ENCODE results near the gene PXYLP1. TPM values are rescaled to one million over a fixed set of nuclear protein-coding genes. Genes with fewer than 3 reads are reported as not detected.
"Not testable (repeated sequence)": the region's sequence is repeated elsewhere in the genome, so short reads cannot be mapped to it uniquely, and the experiment has no call there.

The PXYLP1 gene
- total RNA-seq, 4 donors from 2014 or later = 0.46 to 13.1 (median 2.2) TPM

GRCh38 chr3:141203866-141204265, 27.8 kb upstream of the PXYLP1 start:
- Histone ChIP-seq H3K36me3 (no peaks in the 10 kb centered on the region), H3K4me3 (no peak overlapping the region), H3K27me3 (no peaks in the 10 kb centered on the region), H3K4me1 (no peaks in the 10 kb centered on the region), H3K27ac (no peak overlapping the region), H3K9me3 (no peaks in the 10 kb centered on the region)
- DNase-seq (no peak), ATAC-seq (no peak)
- in situ Hi-C loops (cut with MboI; ENCODE audit: low sequenced_read_pairs in 4 of 4) (no loop called here), intact Hi-C loops (cut with DNase I; ENCODE audit: low total_unique reads) (no loop called here)
- no peak for TF ChIP-seq CTCF (IDR thresholded peaks at IDR 0.05 in 4 of 5, conservative IDR thresholded peaks at IDR 0.05 in 1 of 5)
- TF ChIP-seq POLR2A (IDR thresholded peaks at IDR 0.05) = no peak

- intact Hi-C loops (cut with DNase I; ENCODE audit: low total_unique reads) = no loop called here
Observed at GRCh38 chr3:141204343-141204742, 27.3 kb upstream of the PXYLP1 start.

GRCh38 chr3:141211306-141211705, 20.3 kb upstream of the PXYLP1 start:
- DNase-seq; H3K4me1 ChIP-seq; H3K36me3 ChIP-seq; H3K9me3 ChIP-seq; H3K4me3 ChIP-seq; ATAC-seq; intact Hi-C loops (cut with DNase I; ENCODE audit: low total_unique reads); H3K27me3 ChIP-seq; H3K27ac ChIP-seq: not testable (repeated sequence)
- in situ Hi-C loops (cut with MboI; ENCODE audit: low sequenced_read_pairs in 4 of 4) = loop anchor here in 1 of 4 donors (10.0 kb wide), 1 partner anchor 63 kb away; no protein-coding TSS in a partner anchor

More at GRCh38 chr3:141204343-141204742, 27.3 kb upstream of the PXYLP1 start:
- Histone ChIP-seq H3K27ac (no peak overlapping the region), H3K9me3 (no peaks in the 10 kb centered on the region), H3K4me3 (no peak overlapping the region), H3K4me1 (no peaks in the 10 kb centered on the region), H3K36me3 (no peaks in the 10 kb centered on the region), H3K27me3 (no peaks in the 10 kb centered on the region)
- TF ChIP-seq POLR2A (IDR thresholded peaks at IDR 0.05) (no peak), CTCF (IDR thresholded peaks at IDR 0.05 in 4 of 5, conservative IDR thresholded peaks at IDR 0.05 in 1 of 5) (no peak)
- ATAC-seq (no peak), DNase-seq (no peak)
- in situ Hi-C loops (cut with MboI; ENCODE audit: low sequenced_read_pairs in 4 of 4) = no loop called here

GRCh38 chr3:141212101-141212500, 19.5 kb upstream of the PXYLP1 start:
- in situ Hi-C loops (cut with MboI; ENCODE audit: low sequenced_read_pairs in 4 of 4) = loop anchor here in 1 of 4 donors (10.0 kb wide), 1 partner anchor 63 kb away; no protein-coding TSS in a partner anchor
- DNase-seq (no peak), ATAC-seq (no peak)
- intact Hi-C loops (cut with DNase I; ENCODE audit: low total_unique reads) = no loop called here
- no peak overlapping the region for H3K27ac ChIP-seq
- no peaks in the 10 kb centered on the region for H3K9me3 ChIP-seq
- H3K27me3 ChIP-seq = no peaks in the 10 kb centered on the region
- H3K36me3 ChIP-seq = no peaks in the 10 kb centered on the region
- no peaks in the 10 kb centered on the region for H3K4me1 ChIP-seq
- no peak for TF ChIP-seq POLR2A (IDR thresholded peaks at IDR 0.05)
- no peak for TF ChIP-seq CTCF (IDR thresholded peaks at IDR 0.05 in 4 of 5, conservative IDR thresholded peaks at IDR 0.05 in 1 of 5)
- H3K4me3 ChIP-seq = no peak overlapping the region

- Histone ChIP-seq H3K4me3 (no peak overlapping the region), H3K9me3 (no peaks in the 10 kb centered on the region), H3K36me3 (no peaks in the 10 kb centered on the region), H3K4me1 (no peaks in the 10 kb centered on the region), H3K27me3 (no peaks in the 10 kb centered on the region), H3K27ac (no peak overlapping the region)
- no peak for TF ChIP-seq POLR2A (IDR thresholded peaks at IDR 0.05)
- TF ChIP-seq CTCF (IDR thresholded peaks at IDR 0.05 in 4 of 5, conservative IDR thresholded peaks at IDR 0.05 in 1 of 5) = no peak
- DNase-seq = no peak
- in situ Hi-C loops (cut with MboI; ENCODE audit: low sequenced_read_pairs in 4 of 4) (loop anchor here in 1 of 4 donors (10.0 kb wide), 1 partner anchor 62 kb away; no protein-coding TSS in a partner anchor), intact Hi-C loops (cut with DNase I; ENCODE audit: low total_unique reads) (no loop called here)
- no peak for ATAC-seq
Observed at GRCh38 chr3:141212555-141212954, 19.1 kb upstream of the PXYLP1 start.
